GM19463 (cell line): Measurements from ENCODE around the gene DDX55.
"Not testable (repeated sequence)": the region's sequence is repeated elsewhere in the genome, so short reads cannot be mapped to it uniquely, and the experiment has no call there.

Source experiments
- ATAC-seq: cut with Tn5 transposase; IDR thresholded peaks from one replicate; pipeline ENCODE4 v1.9.1; 2021; ENCODE audit warnings: mild to moderate bottlenecking, moderate library complexity; ENCODE audit not compliant: unreplicated experiment

DDX55 gene

GRCh38 chr12:123601602-123602489, at the start of gene DDX55:
DDX55 (plus strand) TSS chr12:123602099; CDS start chr12:123602149, 50 bp downstream.
- peak; percentile 96 for ATAC-seq

DNA sequence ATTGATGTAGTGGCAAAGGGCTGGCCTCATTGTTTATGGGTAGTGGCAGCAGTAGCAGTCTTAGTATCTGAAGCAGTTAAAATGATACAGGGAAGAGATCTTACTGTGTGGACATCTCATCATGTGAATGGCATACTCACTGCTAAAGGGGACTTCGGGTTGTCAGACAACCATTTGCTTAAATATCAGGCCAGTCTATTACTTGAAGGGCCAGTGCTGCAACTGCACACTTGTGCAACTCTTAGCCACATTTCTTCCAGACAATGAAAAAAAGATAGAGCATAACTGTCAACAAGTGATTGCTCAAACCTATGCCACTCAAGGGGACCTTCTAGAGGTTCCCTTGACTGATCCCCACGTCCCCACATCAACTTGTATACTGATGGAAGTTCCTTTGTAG, 47.8 kb upstream of the DDX55 start:
- not testable (repeated sequence) for ATAC-seq

GRCh38 chr12:123554843-123555242, 47.1 kb upstream of the DDX55 start:
- ATAC-seq, result not testable (repeated sequence)

- not testable (repeated sequence) for ATAC-seq
Observed at GRCh38 chr12:123558487-123558886, 43.4 kb upstream of the DDX55 start.

DNA sequence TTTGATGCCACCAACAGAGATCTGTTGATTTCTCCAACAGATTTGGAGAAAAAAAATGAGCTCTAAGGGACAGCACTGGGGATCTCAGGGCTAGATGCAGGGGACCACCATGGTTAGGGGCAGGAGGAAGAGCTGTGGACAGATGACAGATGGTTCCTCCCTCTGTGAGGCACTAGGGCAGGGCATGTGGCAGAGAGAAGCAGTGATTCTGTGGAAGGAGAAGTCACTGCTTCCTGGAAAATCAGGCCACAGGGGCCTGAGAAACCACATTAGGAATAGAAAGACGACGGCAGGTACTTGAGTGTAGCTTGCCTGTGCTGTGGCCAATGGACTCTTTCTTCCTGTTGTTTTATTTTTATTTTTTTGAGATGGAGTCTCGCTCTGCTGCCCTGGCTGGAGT, 42.4 kb upstream of the DDX55 start:
- ATAC-seq, result no peak

DNA sequence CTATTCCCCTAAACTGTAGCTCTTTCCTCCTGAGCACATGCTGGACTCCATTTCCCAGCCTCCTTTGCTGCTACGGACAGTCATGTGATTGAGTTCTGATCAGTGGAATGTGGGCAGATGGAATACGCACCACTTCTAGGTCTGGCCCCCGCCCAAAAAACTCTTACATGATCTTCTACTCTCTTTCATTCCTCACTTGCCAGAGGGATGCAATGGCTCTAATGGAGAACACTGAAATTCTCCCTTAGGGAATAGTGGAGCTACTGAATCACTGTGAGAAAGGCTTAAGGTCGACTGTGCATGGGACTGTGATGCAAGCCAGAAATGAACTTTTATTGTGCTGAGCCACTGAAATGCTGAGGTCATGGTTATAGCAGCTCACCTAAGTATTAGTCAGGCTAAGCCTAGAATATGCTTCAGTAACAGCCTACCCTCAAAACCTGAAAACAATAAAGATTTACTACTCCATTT, 30.5 kb upstream of the DDX55 start:
- ATAC-seq, result no peak

GRCh38 chr12:123572391-123572790, 29.5 kb upstream of the DDX55 start:
- ATAC-seq, result no peak

DNA sequence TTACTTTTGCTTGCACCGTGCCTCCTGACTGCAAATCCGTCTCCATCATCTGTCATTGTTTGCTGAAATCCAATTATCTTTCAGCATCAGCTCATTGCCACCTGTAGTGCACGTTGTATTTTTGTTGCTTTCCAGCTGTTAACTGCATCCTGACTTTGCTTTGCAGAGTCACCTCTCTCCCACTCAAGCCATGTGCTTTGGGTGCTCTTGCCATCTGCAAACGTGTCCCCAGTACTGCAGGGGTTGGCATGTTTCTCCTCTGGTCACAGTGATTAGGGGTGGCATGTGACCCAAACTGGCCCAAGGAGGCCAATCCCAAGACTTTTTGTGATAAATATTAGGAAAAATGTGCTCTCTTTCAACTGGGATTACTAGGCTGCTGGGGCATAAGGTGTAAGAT, 28.0 kb upstream of the DDX55 start:
- ATAC-seq, result no peak

DNA sequence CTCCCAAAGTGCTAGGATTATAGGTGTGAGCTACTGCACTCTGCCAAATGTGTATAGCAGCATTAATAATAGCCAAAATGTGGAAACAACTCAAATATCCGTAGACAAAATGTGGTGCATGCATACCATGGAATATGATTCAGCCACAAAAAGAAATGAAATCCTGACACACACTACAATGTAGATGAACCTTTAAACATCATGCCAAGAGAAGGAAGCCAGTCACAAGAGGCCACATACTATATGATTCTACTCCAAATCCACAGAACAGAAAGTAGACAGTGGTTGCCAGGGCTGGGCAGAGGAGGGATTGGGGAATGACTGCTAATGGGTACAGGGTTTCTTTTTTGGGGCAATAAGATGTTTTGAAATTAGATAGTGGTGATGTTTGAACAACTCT, 25.3 kb upstream of the DDX55 start:
- no peak for ATAC-seq

DNA sequence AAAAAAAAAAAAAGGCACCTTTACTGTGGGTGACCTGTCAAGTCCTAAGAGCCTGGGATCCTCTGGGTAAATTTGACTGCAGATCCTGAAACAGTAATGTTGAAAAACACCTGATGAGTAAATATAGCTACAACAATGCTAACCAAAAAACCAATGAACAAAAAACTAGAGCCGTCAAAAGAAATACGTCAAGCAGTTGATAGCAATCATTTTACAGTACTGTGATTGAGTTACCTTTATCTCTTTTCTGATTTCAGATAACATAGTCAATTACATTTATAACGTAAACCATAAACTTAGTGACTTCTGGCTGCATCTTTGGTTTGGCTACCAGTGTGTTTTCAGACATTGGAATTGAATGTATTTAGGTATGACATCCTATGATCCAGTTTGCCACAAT, 23.7 kb upstream of the DDX55 start:
- no peak for ATAC-seq

- not testable (repeated sequence) for ATAC-seq
Observed at GRCh38 chr12:123578829-123579228, 23.1 kb upstream of the DDX55 start.

DNA sequence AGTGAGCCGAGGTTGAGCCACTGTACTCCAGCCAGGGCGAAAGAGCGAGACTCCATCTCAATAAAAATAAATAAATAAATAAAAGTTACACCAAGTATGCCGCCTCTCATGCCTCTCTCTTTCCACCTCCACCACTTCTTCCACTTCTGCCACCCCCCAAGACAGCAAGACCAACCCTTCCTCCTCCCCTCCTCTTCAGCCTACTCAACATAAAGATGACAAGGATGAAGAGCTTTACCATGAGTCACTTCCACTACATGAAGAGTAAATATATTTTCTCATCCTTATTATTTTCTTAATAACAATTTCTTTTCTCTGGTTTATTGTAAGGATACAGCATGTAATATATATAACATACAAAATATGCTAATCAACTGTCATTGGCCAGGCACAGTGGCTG, 21.1 kb upstream of the DDX55 start:
- ATAC-seq, result no peak

GRCh38 chr12:123591702-123592481, 10.0 kb upstream of the DDX55 start:
- no peak for ATAC-seq

GRCh38 chr12:123595729-123596128, 6.2 kb upstream of the DDX55 start:
- ATAC-seq, result no peak

DNA sequence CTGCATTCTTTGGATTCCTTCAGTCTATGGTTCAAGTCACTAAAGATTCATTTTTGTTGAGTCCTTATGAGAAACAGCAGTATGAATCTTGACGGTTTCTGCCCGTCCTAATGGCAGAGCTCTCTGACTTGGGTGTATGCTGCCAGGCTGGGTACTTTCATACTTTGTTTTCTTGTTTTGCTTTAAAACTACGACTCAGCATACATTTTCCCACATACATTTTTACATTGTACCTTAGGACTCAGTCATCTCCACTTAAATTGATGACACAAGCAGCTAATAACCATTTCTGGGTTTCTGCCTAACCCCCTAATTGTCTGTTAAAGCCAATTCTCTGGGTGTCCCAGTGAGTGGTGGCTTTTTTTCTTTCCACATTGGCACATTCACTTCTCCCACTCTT, 4.8 kb upstream of the DDX55 start:
- ATAC-seq, result no peak

GRCh38 chr12:123598522-123598921, 3.4 kb upstream of the DDX55 start:
- ATAC-seq, result no peak

DNA sequence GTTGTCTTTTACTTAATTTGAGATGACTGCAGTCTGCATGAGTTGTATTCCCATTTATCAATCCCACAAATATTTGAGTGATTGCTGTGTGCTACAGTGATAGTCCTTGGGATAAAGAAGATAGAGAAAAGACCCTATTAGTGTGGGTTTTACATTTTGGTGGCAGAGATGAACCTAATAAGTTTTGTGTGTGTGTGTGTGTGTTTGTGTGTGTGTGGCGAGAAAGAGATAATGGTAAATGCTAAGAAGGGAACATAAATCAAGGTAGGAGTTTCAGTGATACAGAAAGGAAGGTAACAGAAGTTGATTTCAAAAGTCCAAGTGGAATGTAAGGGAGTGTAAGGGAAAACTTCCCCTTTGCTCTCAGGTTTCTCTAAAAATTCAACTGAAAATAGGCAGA, 2.6 kb upstream of the DDX55 start:
- ATAC-seq, result no peak

DNA sequence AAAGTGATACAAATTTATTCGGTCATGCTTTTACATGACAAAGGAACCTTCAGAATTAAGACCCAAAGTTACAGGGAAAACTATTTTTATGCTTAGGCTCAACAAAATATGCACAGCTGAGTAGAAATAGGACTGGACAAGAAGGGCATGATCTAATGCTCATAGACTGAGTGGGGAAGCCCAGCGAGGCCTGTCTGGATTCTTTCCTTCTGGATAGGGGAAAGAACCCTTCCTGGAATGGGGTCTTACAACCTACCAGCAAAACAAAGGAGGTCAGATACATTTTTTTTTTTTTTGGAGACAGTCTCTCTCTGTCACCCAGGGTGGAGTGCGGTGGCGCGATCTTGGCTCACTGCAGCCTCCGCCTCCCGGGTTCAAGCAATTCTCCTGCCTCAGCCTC, 2.2 kb upstream of the DDX55 start:
- no peak for ATAC-seq

GRCh38 chr12:123602651-123603195, 824 bp downstream of the DDX55 start:
- no peak for ATAC-seq

GRCh38 chr12:123603495-123603894, 1.6 kb downstream of the DDX55 start:
- ATAC-seq, result not testable (repeated sequence)

- no peak for ATAC-seq
Observed at GRCh38 chr12:123607756-123608155, 5.9 kb downstream of the DDX55 start.

- no peak for ATAC-seq
Observed at GRCh38 chr12:123608182-123608581, 6.3 kb downstream of the DDX55 start.
